ENCODE measurements around the gene BNIP1.
"Not testable (repeated sequence)": the region's sequence is repeated elsewhere in the genome, so short reads cannot be mapped to it uniquely, and the experiment has no call there.

BNIP1 gene

GRCh38 chr5:173144200-173145176 is at the start of gene BNIP1:
BNIP1 (plus strand) TSS chr5:173144531; CDS start chr5:173144546, 15 bp downstream.
- peak; percentile 83 to 87 for DNase-seq

- DNase-seq, result no peak
These were observed 45.5 kb upstream of the BNIP1 start for GRCh38 chr5:173098787-173099186.

DNA sequence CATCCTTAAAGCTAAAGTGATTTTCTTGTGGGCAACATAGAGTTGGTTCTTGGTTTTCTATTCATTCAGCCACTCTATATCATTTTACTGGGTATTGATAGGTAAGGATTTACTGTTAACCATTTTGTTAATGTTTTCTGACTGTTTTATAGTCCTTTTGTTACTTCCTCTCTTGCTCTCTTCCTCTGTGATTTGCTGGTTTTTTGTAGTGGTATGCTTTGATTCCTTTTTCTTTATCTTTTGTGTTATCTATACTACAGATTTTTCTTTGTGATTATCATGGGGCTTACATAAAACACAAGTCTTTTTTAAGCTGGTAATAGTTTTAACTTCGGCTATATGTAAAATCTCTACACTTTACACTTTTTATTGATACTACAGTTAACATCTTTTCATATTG is 44.9 kb upstream of the BNIP1 start:
- no peak for DNase-seq

GRCh38 chr5:173101245-173101644 is 43.1 kb upstream of the BNIP1 start:
- no peak for DNase-seq

GRCh38 chr5:173103411-173103810 is 40.9 kb upstream of the BNIP1 start:
- no peak for DNase-seq

DNA sequence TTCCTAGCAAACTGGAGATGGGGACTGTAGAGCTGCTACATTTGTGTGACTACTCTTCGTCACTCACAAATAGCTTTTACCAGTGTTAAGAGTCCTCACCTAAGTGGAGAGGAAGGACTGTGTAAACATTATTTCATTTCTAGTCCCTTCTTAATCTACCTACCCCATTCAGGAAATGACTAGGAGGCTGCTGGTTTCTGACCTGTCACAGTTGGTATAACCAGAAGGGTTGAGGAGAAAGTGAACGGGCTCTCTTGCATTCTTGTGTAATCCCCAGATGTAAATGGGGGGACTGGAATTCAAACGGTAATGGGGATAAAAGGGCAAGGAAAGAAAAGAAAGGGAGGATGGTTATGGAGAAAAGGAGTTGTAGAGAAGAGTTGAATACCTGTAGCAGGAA is 35.4 kb upstream of the BNIP1 start:
- no peak for DNase-seq

DNA sequence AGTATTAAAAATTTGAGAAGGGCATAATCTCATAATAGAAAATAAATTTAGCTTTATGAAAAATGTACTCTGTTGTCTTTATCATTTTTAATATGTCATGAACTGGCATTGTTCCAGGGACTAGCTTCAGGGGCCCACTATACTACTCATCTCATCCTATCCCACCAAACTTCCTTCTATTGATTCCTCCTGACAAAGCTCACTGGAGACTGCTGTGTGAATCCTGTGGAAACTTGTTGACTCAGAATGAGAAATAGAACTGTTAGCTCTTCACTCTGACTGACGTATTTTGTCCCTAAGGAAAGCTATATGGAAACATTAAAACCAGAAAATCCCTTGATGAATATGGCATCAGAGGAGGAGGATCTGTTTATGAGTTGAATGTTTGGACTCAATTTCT is 29.8 kb upstream of the BNIP1 start:
- DNase-seq, result no peak

DNA sequence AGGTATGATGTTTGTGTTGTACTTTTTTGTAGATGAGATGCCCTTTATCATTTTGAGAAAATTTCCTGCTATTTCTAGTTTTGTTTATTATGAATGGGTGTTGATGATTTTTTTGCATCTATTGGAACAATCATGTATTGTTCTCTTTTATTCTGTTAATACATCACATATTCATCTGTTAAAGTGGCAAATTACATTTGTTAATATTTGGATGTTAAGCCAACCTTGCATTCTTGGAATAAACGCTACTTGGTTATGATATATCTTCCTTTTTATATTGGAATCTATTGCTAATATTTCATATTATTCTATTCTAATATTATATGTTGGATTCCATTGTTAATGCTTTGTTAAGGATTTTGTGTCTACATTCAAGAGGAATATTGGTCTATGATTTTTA is 24.6 kb upstream of the BNIP1 start:
- DNase-seq, result no peak

DNA sequence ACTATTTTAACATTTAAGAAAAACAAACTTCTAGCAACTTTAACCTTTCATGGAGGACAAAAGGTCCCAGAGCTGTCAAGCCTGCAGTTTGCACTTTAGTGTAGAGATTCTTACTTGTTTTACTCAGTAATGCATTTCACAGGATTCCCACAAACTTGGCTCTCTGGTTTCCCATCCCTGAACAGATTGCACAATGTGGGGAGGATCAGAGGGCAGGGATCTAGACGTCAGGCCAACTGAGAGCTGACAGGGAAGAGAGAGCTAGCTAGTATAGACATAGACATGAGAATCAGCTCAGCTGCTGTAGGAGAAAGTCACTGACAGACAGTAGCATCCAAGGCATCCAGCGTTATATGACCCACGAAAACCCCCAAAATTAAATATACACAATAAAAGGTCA is 20.9 kb upstream of the BNIP1 start:
- no peak for DNase-seq

GRCh38 chr5:173132166-173132565 is 12.2 kb upstream of the BNIP1 start:
- not testable (repeated sequence) for DNase-seq

DNA sequence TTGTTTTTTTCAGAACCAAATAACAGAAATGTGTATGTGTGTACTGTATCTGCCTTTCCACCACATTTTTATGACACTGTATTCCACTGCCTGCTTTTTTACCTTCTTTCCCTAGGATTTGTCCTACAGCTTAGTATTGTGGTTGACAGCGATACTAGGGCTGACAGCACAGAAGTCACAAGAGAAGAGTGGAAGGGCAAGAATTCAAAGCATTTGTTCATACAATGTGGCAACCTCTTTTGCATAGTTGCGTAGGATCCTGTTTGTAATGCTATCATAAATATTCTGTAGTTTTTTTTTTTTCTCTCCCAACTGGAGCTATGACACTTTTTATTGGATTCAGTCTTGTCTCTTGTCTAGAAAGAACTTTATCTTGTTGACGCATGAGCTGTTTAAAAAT is 5.6 kb upstream of the BNIP1 start:
- DNase-seq, result no peak

DNA sequence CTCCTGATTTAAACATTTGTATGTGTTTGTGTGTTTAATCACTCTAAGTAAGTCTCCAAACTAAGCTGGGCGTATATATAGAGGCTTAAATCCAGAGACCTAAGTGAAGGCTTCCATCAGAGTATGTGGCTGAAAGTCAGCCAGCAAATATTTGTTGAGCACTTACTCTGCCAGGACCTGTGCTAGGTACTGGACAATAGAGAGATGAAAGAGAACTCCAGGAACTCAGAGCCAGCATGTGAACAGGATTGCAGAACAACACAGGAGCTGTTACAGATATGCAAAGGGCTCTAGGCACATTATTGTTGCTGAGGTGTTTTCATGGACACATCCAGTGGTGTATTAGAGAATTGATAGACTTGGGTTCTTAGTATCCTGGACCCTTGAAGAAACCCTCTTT is 4.7 kb upstream of the BNIP1 start:
- DNase-seq, result no peak

GRCh38 chr5:173140769-173141168 is 3.6 kb upstream of the BNIP1 start:
- DNase-seq, result no peak

DNA sequence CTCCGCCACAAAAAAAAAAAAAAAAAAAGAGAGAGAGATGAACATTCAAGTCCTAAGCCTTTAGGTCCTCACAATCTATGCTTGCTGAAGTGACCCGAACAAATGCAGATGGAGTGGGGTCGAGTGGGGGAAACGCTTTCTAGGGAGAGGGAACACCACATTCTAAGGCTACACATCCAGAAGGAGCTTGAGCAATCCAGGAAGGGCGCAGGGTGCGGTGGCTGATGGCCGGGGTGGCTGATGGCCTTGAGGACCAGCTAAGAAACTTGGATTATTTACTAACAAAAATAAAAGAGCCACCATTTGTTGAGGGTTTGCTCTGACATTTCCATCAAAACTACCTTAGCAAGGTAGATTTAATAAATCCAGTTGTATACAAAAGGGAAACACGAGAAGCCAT is 764 bp upstream of the BNIP1 start:
- no peak for DNase-seq

DNA sequence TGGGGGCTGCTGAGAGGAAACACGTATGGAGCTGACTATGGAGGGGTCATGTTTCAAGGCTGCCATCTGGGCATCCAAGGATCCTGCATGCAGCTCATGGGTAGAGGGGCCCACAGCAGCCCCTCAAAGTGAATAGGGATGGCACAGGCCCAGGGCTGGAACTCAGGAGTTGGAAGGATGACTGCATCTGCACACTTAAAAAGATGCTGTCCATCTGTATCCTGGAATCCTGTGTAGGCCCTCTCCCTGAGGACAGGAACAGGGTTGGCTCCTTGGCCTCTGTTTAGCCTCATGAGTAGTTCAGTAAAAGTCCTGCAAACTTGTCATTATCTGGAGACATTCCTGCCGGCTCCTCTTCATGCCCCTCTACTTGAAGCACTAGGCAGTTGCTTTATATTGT is 4.0 kb downstream of the BNIP1 start:
- no peak for DNase-seq

GRCh38 chr5:173152547-173152946 is 8.2 kb downstream of the BNIP1 start:
- no peak for DNase-seq

DNA sequence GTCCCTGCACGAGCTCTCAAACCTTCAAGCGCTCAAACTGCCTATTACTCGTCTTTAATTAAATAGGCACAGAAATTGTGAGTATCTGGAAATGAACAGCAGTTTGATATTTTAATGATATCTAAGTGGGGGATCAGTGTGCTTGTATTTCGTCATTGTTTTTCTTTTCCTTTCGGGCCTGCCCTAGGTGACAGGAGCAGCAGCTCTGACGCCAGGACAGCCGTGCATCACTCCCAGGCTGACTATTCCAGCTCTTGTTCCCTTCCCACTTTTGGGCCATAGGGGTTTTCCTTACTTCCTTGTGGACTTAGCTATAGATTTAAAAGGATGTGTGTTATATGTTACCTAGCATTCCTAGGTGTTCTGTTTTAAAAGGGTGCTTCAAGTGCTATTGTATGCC is 9.5 kb downstream of the BNIP1 start:
- DNase-seq, result no peak

- DNase-seq, result not testable (repeated sequence)
These were observed 10.3 kb downstream of the BNIP1 start for GRCh38 chr5:173154619-173155018.

- peak; percentile 42 to 49 for DNase-seq
These were observed 11.6 kb downstream of the BNIP1 start for GRCh38 chr5:173155912-173156311.

DNA sequence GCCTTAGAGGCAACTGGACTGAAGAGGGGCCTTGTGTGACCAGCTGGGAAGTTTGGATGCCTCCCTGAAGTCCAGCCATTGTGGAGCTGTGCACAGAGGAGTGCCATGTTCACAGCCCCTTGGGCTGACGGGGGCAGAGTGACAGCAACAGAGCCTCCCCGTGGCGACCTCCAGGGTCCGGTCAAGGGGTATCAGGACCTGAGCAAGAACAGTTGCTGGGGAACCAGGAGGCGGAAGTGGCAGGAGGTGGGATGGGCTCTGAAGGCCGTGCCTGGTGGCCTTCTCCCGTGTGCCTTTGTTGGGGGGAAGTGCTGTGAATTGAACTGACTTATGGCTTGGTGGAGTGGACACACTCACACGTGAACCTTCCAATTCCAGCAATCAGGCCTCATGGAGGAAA is 14.0 kb downstream of the BNIP1 start:
- no peak for DNase-seq

GRCh38 chr5:173159256-173159655 is 14.9 kb downstream of the BNIP1 start:
- no peak for DNase-seq

DNA sequence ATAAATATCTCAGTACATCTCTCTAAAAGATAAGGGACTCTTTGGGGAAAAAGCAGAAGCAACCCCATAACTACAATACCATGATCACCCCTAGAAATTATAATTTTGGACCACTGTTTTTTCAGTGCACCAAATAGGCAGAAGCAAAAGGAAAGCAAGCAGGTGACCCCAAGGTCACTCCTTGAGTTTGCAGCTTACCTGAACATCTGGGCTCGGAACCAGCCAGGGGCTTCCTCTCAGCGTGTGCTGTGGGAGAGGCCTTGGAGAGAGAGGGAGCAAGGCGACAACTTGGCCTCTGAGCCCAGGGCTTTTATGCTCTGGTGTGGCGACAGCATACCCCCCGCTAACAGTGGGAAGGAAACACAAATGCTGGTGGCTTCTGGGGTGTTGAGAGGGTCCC is 16.8 kb downstream of the BNIP1 start:
- no peak for DNase-seq

DNA sequence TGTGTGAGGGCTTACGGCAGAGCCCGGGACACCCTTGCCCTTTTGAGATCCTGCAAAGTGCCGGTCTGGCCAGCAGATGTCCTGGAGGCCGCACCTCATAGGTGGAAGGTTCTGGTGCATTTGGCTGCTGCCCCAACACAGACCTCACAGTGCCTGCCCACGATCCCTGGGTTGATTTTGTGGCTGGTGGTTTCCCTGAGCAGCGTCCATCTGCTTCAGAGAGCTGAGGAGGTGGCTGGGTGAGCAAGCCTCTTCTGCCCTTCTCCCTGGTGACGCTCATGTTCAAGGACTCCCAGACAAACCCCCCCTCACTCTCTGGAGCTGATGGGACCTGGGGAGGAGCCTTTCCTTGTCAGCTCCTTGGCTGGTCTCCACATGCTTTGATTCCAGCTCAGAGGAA is 18.9 kb downstream of the BNIP1 start:
- DNase-seq, result no peak

DNA sequence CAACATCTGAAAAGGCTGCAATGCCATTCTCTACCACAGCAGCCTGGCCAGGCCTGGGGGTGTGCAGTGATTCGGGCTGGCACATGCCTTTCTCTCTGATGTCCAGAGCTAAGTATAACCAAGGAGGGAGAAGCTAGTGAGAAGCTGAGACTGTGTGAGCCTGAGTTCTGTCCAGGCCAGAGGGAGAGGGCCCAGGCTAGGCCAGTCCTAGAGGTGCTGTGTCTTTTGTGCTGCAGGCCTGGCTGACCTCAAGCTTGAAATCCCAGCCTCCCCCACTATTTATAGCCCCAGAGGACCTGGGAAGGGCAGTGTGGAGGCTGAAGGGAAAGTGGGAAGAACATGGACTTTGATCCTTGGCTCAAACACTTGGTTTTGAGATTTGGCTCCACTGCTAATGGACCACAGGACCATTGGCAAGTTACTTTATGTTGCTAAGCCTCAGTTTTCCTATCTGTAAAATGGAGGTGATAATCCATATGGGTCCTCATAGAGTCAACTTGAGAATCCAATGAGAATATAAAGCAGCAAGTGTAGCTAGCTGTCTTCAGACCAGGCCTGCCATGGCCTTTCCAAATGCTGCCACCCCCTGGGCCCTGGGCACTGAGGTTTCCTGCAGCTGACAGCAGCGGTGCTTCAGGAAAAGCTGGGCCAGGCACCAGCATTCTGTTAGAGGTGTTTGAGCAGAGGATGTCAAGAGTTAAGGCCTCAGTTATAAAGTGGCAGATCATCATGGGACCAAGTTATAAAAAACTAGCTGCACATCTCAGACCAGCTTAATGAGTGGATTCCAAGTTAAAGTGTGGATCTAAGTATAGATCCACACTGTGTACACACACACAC is 21.1 kb downstream of the BNIP1 start:
- no peak for DNase-seq

Measured in hippocampal formation (tissue), 2 donors.